HFFc6 (cell line): ENCODE measurements around the gene SLC22A31. TPM values are rescaled to one million over a fixed set of nuclear protein-coding genes. Genes with fewer than 3 reads are reported as not detected.

Experiments
- DNase-seq: peaks from one replicate; pipeline ENCODE4 v3.0.0-alpha.2; 2018
- H3K27ac Mint-ChIP-seq: 2 replicates; pipeline ENCODE4 v1.8.0; 2020; ENCODE audit warnings: mild to moderate bottlenecking, mixed read lengths
- H3K27me3 Mint-ChIP-seq: 2 replicates; pipeline ENCODE4 v1.8.0; 2021; ENCODE audit warnings: mild to moderate bottlenecking, moderate library complexity, mixed read lengths; ENCODE audit not compliant: insufficient read depth
- H3K36me3 Mint-ChIP-seq: 2 replicates; pipeline ENCODE4 v1.8.0; 2021; ENCODE audit warnings: low read depth, mixed read lengths
- H3K4me1 Mint-ChIP-seq: 2 replicates; pipeline ENCODE4 v1.8.0; 2020; ENCODE audit warnings: low read depth, mixed read lengths
- H3K4me3 Mint-ChIP-seq: 2 replicates; pipeline ENCODE4 v1.8.0; 2020; ENCODE audit warnings: mild to moderate bottlenecking, moderate library complexity, mixed read lengths
- H3K9me3 Mint-ChIP-seq: 2 replicates; pipeline ENCODE4 v1.8.0; 2020; ENCODE audit warnings: mild to moderate bottlenecking, mixed read lengths
- CTCF ChIP-seq: fragments of 200-600 bp; sonication (generic); IDR thresholded peaks from 2 replicates; pipeline ENCODE4 v1.5.0; 2021; ENCODE audit warnings: antibody characterized with exemption, mild to moderate bottlenecking
- total RNA-seq, 6 experiments: library from RNA; stranded (reverse); fragmentation: NEBNext Ultra II Directional; extraction: Animal tissue kit (Norgen Biotek cat#: 25700); gene quantifications; 2 replicates in 1 of 6; 3 replicates in 5 of 6; pipeline ENCODE4 v1.2.3, GENCODE V29; 2021

SLC22A31 gene
- total RNA-seq, 6 experiments from 2014 or later, result not detected

- H3K27ac Mint-ChIP-seq, result no peak overlapping the region
- TF ChIP-seq CTCF, result no peak
- H3K36me3 Mint-ChIP-seq, result no peaks in the 10 kb centered on the region
- DNase-seq, result no peak
- peaks cover 12% of the 10 kb centered on the region for H3K27me3 Mint-ChIP-seq
- H3K4me3 Mint-ChIP-seq, result no peak overlapping the region
- no peaks in the 10 kb centered on the region for H3K9me3 Mint-ChIP-seq
- H3K4me1 Mint-ChIP-seq, result peaks cover 20% of the 10 kb centered on the region
These were observed 10.7 kb upstream of the SLC22A31 start for GRCh38 chr16:89210904-89211515.

- H3K27me3 Mint-ChIP-seq, result peaks cover 13% of the 10 kb centered on the region
- no peaks in the 10 kb centered on the region for H3K36me3 Mint-ChIP-seq
- no peak overlapping the region for H3K4me3 Mint-ChIP-seq
- no peak for DNase-seq
- H3K27ac Mint-ChIP-seq, result no peak overlapping the region
- H3K9me3 Mint-ChIP-seq, result no peaks in the 10 kb centered on the region
- H3K4me1 Mint-ChIP-seq, result peaks cover 20% of the 10 kb centered on the region
- TF ChIP-seq CTCF, result no peak
These were observed 10.0 kb upstream of the SLC22A31 start for GRCh38 chr16:89210165-89210903.

- Mint-ChIP-seq H3K36me3 (no peaks in the 10 kb centered on the region), H3K4me3 (no peak overlapping the region), H3K4me1 (peaks cover 14% of the 10 kb centered on the region), H3K27me3 (peaks cover 16% of the 10 kb centered on the region), H3K27ac (no peak overlapping the region), H3K9me3 (no peaks in the 10 kb centered on the region)
- no peak for DNase-seq
- no peak for TF ChIP-seq CTCF
These were observed 9.2 kb upstream of the SLC22A31 start for GRCh38 chr16:89209522-89210044.

- Mint-ChIP-seq H3K9me3 (peaks cover 3% of the 10 kb centered on the region), H3K4me3 (no peak overlapping the region), H3K36me3 (peaks cover 3% of the 10 kb centered on the region; the same call in 1 of the 2 replicates), H3K27ac (no peak overlapping the region), H3K4me1 (peaks cover 8% of the 10 kb centered on the region), H3K27me3 (peaks cover 23% of the 10 kb centered on the region)
- no peak for DNase-seq
- no peak for TF ChIP-seq CTCF
These were observed 7.7 kb upstream of the SLC22A31 start for GRCh38 chr16:89207993-89208392.

GRCh38 chr16:89202422-89203215 lies 2.3 kb upstream of the SLC22A31 start:
- Mint-ChIP-seq H3K36me3 (peaks cover 8% of the 10 kb centered on the region), H3K4me3 (no peak overlapping the region), H3K4me1 (no peaks in the 10 kb centered on the region), H3K9me3 (peaks cover 11% of the 10 kb centered on the region), H3K27ac (no peak overlapping the region), H3K27me3 (peaks cover 27% of the 10 kb centered on the region)
- no peak for TF ChIP-seq CTCF
- DNase-seq, result no peak
